WI38 (cell line): ENCODE results near the gene PALM.

ENCODE experiments used
- H3K4me3 ChIP-seq: 2 replicates; pipeline ENCODE4 v1.5.1; 2011; ENCODE audit warnings: low read depth, mild to moderate bottlenecking, control low read depth, low read length
- CTCF ChIP-seq: IDR thresholded peaks from 2 replicates; pipeline ENCODE4 v1.5.1; 2012; ENCODE audit warnings: low read depth, mild to moderate bottlenecking, control low read depth, low read length

The PALM gene

GRCh38 chr19:677201-677600 is 31.5 kb upstream of the PALM start:
- TF ChIP-seq CTCF = no peak
- H3K4me3 ChIP-seq = peak overlapping the region; percentile 75

- no peak for TF ChIP-seq CTCF
- H3K4me3 ChIP-seq = peak overlapping the region; percentile 75
Measured at GRCh38 chr19:677601-678436, 30.9 kb upstream of the PALM start.

- H3K4me3 ChIP-seq = peak overlapping the region; percentile 61
- TF ChIP-seq CTCF = no peak
Measured at GRCh38 chr19:678791-679388, 29.8 kb upstream of the PALM start.

- H3K4me3 ChIP-seq = peak overlapping the region; percentile 61
- no peak for TF ChIP-seq CTCF
Measured at GRCh38 chr19:679418-680286, 29.1 kb upstream of the PALM start.

GRCh38 chr19:680287-681028 is 28.3 kb upstream of the PALM start:
- no peak for TF ChIP-seq CTCF
- H3K4me3 ChIP-seq = peak overlapping the region; percentile 61

GRCh38 chr19:681029-682019 is 27.4 kb upstream of the PALM start:
- H3K4me3 ChIP-seq = peak overlapping the region; percentile 53; the same call in 1 of the 2 replicates
- no peak for TF ChIP-seq CTCF
